NT2/D1 (cell line): ENCODE measurements around the gene RPP14.

Experiments
- SUZ12 ChIP-seq: IDR thresholded peaks from 2 replicates; pipeline ENCODE4 v1.6.1; 2011; ENCODE audit not compliant: insufficient read length, insufficient read depth; ENCODE audit errors: extremely low read depth
- YY1 ChIP-seq: IDR thresholded peaks from 2 replicates; pipeline ENCODE4 v1.6.1; 2011; ENCODE audit not compliant: insufficient read length, insufficient read depth
- ZNF274 ChIP-seq: IDR thresholded peaks from 2 replicates; pipeline ENCODE4 v1.6.1; 2011; ENCODE audit warnings: mild to moderate bottlenecking, low read depth, low read length

DNA sequence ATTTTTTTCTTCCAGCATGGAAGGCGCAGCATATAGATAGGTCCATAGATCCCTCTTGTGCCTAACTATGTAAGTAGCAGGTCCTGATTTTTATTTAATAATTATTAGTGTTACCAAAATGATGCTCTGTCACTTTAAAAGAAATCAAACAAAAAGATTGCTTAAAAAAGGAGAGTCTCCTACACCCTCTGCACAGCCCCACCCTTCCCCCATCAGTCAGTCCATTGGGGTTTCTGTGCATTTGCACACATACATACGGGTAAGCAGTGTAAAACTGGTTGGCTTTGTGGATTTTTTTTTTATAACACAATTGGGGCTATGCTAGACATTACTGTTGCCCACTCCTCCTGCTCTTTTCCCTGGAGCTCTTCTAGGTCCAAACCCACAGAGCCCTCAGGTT lies 7.0 kb upstream of the RPP14 start:
- TF ChIP-seq YY1 = no peak
- no peak for TF ChIP-seq SUZ12
- no peak for TF ChIP-seq ZNF274
